Stimulated activated CD8-positive, alpha-beta memory T cell treated with anti-CD3 and anti-CD28 coated beads, Interleukin-12 subunit alpha, Interleukin-12 subunit beta, amount 100 ng/mL, for 1 hour (primary cell): ENCODE results near the gene CUL4B.
"Not testable (repeated sequence)": the region's sequence is repeated elsewhere in the genome, so short reads cannot be mapped to it uniquely, and the experiment has no call there.

Experiments
- DNase-seq: peaks from one replicate; pipeline ENCODE4 v3.0.0-alpha.2; 2020; ENCODE audit warnings: low read depth

CUL4B gene

GRCh38 chrX:120560842-120561633 lies at the start of gene CUL4B:
TSS of gene CUL4B (minus strand) at chrX:120560962. CDS start at chrX:120560638, 324 bp downstream.
- peak; percentile 78 for DNase-seq

DNA sequence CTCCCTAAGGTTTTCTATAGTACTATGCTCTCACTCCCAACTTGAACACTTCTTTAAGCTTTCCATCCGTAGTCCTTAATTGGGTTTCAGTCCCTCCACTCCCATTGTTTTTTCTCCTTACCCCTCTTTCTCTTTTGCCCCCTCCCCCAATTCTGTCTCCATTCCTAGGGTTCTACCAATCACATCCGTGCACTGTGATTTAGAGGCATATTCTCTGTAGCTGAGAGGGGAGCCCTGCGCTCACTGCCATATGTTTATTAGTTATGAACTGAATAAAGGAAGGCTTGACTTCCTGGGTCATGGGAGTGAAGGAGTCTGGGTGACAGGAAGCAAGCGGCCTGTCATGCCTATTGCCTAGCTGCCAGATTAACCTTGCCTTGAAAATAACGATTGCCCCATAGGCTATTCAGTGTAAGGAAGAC lies 43.6 kb upstream of the CUL4B start:
- DNase-seq = peak; percentile 2

- DNase-seq = peak; percentile 57
Observed at GRCh38 chrX:120603707-120604360, 43.1 kb upstream of the CUL4B start, which contains the start of gene MCTS1. TSS of gene MCTS1 (plus strand) at chrX:120604101. CDS start at chrX:120604237, 136 bp downstream.

GRCh38 chrX:120585702-120586101 lies 24.9 kb upstream of the CUL4B start:
- no peak for DNase-seq

DNA sequence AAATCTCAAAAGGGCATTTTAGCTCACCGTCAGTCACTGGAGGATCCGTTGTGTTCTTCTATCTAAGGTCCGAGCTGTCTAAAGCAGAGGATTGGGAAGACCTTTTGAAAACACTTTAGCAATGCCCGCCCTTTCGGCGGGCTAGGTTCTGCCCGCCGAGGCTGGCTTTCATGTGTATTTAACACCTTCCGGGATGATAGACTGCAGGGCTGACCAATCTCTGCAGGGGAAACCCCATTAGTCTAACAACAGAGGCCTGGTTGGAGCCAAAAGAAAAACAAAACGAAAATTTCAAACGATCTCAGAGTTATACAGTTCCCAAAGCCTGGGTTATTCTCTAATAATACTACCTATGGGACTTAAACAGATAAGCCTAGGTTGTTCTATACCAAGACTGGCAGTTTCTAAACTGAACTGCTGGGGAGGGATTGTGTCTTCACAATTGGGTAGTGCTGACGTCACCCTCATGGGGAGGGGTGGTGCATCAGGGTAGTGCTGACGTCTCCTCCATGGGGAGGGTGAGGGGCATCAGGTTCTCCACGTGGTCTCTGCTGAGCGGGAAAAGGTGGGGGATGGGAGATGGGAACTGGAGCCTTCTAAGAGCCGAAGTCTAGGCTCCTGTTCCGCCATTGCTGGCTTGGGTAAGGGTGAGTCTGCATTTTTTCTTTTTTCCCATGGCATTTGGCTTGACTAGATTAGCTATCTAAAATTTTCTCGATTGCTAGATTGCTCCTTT lies 14.8 kb upstream of the CUL4B start:
- no peak for DNase-seq

GRCh38 chrX:120573806-120574205 lies 13.0 kb upstream of the CUL4B start:
- DNase-seq = not testable (repeated sequence)

DNA sequence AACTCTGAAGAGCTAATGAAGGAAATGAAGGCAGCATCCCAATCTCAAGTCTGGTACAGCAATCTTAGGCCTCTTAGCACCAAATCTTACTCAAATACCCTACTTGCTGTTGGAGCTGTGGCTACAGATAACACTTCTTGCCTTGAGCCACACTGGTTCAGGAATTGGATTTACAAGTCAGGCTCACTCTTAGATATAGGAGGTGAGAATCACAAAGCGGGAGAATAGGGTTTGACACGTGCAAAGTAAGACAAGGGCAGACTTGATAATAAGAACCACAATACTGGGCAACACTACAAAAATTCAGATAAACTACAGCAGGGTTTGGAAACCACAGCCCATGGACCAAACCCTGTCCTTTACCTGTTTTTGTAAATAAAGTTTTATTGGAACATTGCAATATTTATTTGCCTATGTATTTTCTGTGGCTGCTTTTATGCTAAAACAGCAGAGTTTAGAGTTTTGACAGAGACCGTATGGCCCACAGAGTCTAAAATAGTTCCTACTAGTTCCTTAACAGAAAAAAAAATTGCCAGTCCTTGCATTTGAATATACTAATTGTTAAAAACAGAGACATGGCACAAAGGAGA lies 9.3 kb upstream of the CUL4B start:
- no peak for DNase-seq

DNA sequence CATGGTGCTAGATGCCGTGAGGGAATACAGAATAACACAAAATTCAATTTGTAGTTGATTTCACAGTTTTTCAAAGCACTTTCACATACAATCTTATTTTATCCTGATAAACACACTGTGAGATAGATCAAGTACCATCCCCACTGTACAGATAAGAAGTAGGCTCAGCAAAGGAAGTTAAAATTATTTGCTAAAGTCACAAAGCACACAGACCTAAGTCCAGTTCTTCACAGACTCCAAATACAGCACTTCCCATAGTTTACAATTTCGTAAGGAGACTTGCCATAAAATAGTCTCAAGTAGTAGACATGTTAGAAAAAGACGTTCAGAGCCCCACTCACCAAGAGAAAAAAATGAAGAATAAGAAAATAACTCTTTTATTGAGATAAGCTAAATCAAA lies 7.8 kb upstream of the CUL4B start:
- no peak for DNase-seq

DNA sequence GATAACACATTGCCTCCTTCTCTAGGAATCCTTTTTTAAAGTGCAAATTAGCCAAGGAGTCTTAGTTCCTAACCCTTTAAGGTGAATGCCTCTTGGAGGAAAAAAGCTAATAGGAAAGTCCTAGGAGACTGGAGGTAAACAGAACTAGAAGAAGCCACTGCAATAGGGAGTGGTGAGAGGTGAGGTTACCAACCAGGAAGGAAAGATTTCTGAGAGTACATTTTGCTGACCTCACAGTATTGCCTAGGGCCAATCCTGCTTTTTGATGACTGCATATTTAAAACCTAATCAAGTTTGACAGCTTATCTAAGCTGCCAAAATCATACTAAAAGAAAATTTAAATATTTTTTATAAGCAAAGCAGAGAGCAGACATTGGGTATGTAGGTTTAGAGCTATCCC lies 7.3 kb upstream of the CUL4B start:
- no peak for DNase-seq

DNA sequence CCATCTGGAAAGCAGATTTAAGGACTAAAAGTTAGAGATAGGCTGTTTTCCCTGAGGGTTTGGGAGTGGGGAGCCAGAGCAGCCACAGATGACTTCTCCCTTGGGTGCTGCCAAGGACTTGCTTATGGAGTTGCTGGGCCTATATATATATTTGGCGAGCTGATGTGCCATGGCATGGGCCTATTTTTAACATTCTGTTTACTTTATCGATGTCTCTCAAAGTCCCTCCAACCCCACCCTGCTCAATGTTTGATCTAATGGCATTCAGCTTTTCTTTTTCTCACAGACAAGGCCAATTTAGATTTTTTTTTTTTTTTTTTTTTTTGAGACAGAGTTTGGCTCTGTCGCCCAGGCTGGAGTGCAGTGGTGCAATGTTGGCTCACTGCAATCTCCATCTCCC lies 6.1 kb upstream of the CUL4B start:
- no peak for DNase-seq

DNA sequence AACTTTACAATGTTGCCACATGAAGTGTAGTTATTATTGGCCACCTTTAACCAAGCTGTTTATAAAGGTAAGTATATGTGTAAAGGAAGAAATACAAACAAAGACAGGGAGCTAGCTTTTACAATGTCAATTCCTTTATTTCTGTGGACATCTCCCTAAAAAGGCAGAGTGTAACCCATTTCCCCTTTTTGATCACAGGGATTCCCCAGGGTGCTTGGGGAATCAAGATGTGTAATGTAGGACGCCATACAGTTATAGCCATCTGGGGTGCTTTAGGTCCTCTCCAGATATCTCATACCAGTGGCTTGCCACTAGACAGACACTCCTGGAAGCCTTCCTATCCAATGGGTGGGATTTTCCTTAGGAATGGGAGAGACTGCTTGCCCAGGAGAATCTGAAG lies 4.2 kb upstream of the CUL4B start:
- DNase-seq = no peak

DNA sequence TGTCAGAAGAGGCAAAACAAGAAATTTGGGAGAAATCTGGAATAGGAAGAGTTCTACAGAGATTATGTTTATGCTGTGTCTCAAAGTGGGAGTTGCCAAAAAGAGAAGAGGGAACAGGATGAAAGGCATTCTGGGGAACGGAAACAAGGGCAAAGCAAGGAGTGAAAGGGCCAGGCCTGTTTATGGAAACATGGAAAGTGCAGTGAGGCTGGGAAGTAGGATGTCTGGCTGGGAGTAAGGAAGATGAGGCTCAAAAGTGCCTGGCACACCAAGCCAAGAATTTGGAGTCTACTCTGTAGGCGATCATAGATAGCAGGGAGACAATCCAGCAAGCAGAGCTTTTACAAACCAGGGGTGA lies 1.8 kb upstream of the CUL4B start:
- no peak for DNase-seq

DNA sequence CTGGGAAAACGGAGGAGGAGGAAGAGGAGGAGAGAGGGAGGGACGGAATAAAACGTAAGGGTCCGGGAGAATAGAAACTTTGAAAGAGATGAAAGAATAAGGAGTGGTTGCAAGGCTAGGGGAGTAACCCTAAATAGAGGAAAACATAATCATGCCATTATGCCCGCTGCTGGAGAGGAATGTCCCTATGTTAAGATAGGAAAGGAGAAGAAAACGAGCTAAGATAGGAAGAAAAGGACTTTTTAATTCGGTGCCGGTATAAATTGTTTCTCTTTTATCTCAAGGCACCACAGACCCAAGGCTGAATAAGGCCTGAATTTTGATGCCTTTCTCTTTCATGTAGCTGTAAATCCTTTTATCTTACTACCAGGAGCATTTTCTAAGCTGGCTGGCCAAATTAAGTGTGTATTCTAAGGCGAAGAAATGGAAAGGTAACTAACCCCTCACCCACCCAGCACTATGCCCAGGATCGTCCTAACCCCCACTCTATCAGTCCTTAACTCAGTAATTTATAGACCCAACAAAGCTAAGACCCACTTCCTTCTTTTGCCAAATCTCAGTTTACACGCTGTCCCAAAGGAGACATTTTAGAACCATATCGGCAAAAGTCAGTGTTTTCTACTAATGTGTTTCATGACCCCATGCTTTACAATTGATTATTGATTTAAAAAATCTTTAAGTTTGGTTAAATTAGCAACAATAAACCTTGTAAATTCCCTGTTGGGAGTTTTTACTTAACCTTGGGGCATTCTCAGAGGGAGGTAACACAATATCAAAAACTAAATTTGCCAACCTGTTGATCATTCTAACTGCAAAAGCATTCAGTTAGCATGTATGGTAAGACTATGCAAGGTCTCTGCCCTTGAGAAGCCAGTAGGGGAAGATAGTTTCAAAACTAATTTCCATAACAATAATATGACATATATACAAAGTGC lies 1.1 kb upstream of the CUL4B start:
- DNase-seq = no peak

GRCh38 chrX:120560405-120560841 lies 339 bp downstream of the CUL4B start:
- DNase-seq = peak; percentile 11

DNA sequence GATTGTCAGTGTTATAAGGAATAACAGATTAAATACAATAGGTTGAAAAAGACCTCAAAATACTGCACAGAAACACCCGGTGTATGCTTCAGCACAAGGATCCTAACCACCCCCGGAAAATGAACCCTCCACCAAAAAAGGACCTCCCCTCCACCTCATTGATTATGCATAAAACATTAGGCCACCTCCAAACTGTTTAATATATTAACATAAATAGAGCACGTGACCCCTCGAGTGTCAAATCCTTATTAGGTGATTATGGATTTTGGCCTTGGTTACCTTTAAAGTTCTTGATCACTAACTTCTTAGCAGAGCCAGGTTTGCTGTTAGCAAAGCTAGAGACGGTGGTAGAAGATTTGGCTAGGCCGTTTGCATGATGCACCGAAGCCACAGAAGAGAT lies 958 bp downstream of the CUL4B start:
- no peak for DNase-seq

- no peak for DNase-seq
Observed at GRCh38 chrX:120556251-120556650, 4.5 kb downstream of the CUL4B start.

DNA sequence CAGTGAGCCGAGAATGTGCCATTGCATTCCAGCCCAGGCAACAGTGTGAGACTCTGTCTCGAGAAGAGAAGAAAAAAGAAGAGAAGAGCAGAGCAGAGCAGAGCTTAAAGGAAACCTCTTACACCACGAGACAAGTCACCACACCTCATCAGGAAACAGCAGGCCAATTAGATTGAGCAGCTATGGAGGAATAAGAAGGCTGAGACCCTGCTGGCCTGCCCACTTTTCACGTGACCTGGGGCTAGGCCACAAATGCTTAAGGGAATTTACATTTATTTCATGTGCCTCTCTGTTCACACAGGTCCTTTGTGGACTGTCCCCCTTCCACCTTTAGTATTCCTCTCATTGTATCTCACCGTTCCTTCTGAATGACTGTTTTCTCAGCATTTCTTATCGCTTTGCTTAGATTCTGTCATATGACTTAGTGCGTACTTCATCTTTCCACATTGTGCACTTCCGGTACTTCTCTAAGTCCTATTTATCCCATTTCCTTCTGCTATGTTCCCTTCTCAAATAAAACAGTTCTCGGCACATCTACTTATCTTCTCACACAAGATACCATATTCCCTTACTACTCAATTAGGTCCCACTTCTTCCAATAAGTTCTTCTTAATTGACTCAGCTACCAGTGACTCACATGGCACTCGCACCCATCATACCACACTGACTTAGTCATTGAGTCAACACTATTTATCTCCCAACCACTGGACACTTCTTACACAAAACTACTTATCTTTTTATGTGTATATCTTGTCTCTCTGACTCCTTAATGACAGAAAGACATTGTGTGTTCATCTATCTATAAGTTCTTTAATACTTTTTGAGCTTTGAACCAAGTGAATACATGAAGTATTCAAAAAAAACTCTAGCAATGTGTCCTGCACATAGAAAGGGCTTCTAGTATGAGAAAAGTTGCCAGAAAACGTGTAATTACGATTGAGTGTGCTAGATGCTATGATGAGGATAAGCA lies 11.0 kb downstream of the CUL4B start:
- DNase-seq = no peak

- no peak for DNase-seq
Observed at GRCh38 chrX:120536061-120536460, 24.7 kb downstream of the CUL4B start.

DNA sequence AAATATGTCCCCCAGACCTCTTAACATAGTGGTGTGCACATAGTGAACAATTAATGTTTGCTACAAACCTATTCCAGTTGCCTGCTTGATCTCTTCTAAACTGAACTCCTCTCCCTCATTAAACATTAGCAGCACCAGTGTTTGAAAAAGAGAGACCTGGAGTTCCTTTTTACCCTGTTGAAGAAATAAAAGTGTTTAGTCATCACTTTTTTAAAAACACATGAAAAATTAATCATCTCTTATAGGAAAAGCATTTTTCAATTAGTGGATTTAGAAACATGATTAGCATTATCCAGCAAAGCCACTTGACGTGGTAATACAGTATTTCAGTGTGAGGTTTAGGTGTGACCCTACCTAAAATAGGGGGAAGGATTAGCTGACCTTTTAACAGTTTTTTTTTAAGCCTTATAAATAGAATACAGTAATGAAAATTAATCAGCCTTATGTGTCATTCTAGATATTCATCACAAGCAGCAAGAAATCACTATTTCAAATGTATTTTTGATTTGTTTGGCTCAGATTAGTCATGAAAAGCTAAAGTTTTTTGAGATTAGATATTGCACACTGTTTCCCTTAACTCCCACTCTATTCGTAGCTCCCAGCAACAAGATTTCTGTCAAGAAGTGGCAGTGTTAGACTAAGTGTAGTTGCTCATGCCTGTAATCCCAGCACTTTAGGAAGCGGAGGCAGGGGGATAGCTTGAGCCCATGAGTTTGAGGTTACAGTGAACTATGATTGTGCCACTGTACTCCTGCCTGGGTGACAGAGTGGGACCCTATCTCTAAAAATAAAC lies 26.2 kb downstream of the CUL4B start:
- DNase-seq = no peak
